Suprapubic skin (tissue), 4 donors: ENCODE measurements around the gene RFPL1.

ENCODE experiments used
- POLR2A ChIP-seq, 2 donors: fragments of 450-650 bp; IDR thresholded peaks; one replicate each; pipeline ENCODE4 v1.6.1; 2017; ENCODE audit warnings: antibody characterized with exemption in 2 of 2, mild to moderate bottlenecking in 2 of 2, moderate library complexity in 2 of 2
- POLR2AphosphoS5 ChIP-seq, 3 donors: sonication (generic); formaldehyde crosslinking; IDR thresholded peaks; one replicate each; pipeline ENCODE4 v1.6.1; 2017; ENCODE audit warnings: antibody characterized with exemption in 3 of 3
- TF ChIP-seq, protein P1 (sequence below), 2 donors: fragments of 200-600 bp in 1 of 2; fragments of 450-650 bp in 1 of 2; sonication (generic) in 1 of 2; IDR thresholded peaks; one replicate each; pipeline ENCODE4 v1.5.1; 2016 to 2019; ENCODE audit warnings: antibody characterized with exemption in 2 of 2, mild to moderate bottlenecking in 1 of 2, moderate library complexity in 1 of 2

DNA sequence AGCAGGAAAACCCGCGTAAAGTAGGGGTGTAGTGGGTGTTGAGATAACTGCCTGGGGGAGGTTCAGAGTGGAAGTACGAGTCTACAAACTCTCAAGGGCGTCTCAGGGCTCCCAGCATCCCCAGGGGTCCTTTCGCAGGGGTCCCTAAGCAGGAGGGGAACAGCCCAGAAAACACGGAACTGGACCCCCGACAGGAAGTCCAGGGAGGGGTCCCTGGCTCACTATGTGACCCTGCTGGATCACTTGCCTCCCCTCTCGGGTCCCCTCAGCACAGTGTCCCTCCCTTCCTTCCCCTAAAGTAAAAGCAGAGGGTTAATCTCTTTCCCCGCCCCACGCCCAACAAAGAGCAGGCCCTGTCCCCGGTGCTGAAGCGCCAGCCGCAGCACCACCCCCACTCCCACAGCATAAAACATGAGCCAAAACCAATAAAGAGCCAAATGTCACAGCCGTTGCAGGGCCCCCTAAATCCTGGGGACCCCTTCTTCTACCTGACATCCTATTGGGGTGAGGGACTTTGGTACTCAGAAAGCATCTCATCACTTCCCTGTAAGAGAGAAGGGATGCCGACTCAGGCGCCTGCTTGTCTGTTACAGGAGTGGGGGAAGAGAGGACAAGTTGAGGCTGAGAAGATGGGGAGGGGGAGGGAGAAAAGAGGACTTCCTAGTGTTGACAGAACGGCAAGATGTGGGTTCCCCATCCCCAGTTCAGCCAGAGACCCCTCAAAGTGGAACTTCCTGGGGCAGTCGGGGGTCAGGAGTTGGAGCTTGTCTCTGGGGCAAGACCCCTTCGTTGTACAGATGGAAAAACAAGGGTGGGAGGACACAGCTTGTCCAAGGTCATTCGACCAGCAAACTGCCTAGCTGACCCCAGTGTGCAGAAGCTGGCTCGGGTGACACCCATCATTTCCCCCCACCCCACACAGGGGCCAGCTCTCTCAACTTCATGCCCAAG is 40.2 kb downstream of the RFPL1 start:
- TF ChIP-seq, protein P1, sequence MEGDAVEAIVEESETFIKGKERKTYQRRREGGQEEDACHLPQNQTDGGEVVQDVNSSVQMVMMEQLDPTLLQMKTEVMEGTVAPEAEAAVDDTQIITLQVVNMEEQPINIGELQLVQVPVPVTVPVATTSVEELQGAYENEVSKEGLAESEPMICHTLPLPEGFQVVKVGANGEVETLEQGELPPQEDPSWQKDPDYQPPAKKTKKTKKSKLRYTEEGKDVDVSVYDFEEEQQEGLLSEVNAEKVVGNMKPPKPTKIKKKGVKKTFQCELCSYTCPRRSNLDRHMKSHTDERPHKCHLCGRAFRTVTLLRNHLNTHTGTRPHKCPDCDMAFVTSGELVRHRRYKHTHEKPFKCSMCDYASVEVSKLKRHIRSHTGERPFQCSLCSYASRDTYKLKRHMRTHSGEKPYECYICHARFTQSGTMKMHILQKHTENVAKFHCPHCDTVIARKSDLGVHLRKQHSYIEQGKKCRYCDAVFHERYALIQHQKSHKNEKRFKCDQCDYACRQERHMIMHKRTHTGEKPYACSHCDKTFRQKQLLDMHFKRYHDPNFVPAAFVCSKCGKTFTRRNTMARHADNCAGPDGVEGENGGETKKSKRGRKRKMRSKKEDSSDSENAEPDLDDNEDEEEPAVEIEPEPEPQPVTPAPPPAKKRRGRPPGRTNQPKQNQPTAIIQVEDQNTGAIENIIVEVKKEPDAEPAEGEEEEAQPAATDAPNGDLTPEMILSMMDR (IDR thresholded peaks at IDR 0.05): no peak
- TF ChIP-seq POLR2A (IDR thresholded peaks at IDR 0.05) (no peak), POLR2AphosphoS5 (IDR thresholded peaks at IDR 0.05) (no peak)
